HG03378 (cell line): ENCODE measurements around the gene ADAMTS5.

ENCODE experiments used
- ATAC-seq: cut with Tn5 transposase; IDR thresholded peaks from one replicate; pipeline ENCODE4 v1.9.1; 2021; ENCODE audit warnings: mild to moderate bottlenecking, moderate library complexity; ENCODE audit not compliant: unreplicated experiment

The ADAMTS5 gene

GRCh38 chr21:26888931-26889330 is 78.0 kb downstream of the ADAMTS5 start:
- no peak for ATAC-seq

- no peak for ATAC-seq
These were observed 78.6 kb downstream of the ADAMTS5 start for GRCh38 chr21:26888256-26888655.

GRCh38 chr21:26887251-26887650 is 79.6 kb downstream of the ADAMTS5 start:
- ATAC-seq: no peak

- ATAC-seq: no peak
These were observed 82.5 kb downstream of the ADAMTS5 start for GRCh38 chr21:26884436-26884835.

- no peak for ATAC-seq
These were observed 83.1 kb downstream of the ADAMTS5 start for GRCh38 chr21:26883768-26884167.

- no peak for ATAC-seq
These were observed 85.2 kb downstream of the ADAMTS5 start for GRCh38 chr21:26881504-26882228.

- ATAC-seq: no peak
These were observed 89.9 kb downstream of the ADAMTS5 start for GRCh38 chr21:26877018-26877417.

GRCh38 chr21:26874347-26874746 is 92.5 kb downstream of the ADAMTS5 start:
- no peak for ATAC-seq
